T-helper 1 cell (primary cell): ENCODE data around the gene ANKRD42.
"Not testable (repeated sequence)": the region's sequence is repeated elsewhere in the genome, so short reads cannot be mapped to it uniquely, and the experiment has no call there.

Experiments
- DNase-seq, 5 donors: peaks; one replicate each; pipeline ENCODE4 v3.0.0-alpha.2; 2012 to 2020

Gene ANKRD42

DNA sequence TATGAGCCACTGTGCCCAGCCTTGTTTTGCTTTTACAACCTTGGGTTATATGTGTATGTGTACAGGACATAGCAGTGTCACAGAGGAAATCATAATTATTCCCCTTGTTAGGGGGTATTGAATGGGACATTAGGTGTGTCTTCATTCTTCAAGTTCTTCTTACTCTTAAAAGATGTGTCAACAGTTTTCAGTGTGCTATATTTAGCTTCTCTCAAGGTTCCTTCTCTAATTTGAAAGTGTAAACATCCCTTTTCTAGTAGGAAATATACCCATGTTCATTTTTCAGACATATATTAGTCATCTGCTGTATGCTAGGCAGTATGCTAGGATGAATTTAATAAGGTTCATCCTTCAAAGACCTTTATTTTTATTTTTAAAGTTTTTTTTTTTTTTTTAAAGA, 19.5 kb upstream of the ANKRD42 start:
- no peak for DNase-seq

DNA sequence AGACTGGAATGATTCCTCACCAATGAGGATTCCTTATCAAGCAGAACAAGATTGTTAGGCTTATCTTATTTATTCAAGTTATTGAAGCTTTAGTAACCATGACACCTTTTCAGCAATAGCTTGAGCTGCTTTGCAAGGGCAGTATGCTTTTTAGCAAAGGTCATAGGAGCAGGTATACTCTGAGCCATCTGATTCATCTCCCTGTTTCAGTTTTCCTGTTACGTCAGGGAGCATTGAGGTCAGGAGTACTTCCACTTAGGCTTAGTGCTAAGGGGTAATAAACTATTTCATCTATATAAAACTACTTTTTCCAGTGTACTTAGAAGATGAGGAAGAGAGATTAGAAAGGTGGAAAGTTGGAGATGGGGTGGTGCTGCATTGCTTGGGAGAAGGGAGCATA, 17.7 kb upstream of the ANKRD42 start:
- DNase-seq, result no peak

DNA sequence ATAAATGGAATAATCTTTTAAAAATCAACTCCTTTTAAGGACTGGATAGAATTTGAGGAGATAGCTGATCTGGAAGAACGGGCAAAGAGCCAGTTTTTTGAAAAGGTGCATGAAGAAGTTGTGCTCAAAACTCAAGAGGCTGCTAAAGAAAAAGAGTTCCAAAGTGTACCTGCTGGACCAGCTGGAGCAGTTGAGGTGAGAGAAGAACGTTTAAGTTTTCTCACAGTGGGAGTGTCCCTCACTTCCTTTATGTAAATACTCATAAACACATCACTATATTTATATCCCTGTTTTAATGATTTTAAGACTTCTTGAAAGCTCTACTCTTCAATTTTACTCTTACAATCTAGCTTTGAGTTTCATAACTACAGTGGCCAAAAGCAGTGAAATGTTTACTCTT, 11.7 kb upstream of the ANKRD42 start:
- no peak for DNase-seq

DNA sequence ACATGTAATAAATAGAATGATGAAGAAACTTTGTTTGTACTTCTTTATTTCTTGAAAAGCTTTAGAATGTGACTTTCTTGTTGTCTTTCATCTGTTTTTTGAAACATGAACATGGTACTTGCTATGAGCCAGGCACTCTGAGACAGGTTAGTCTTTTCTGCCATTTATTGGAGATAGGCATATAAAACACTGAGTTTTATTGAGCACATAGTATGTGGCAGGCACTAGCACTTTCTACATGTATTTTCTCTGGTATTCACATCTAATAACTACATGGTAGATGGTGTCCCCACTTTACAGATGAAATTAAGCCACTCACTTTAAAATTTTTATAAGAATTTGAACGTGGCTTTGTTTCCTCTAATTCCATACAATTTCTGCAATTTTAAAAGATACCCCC, 7.7 kb upstream of the ANKRD42 start:
- no peak for DNase-seq

DNA sequence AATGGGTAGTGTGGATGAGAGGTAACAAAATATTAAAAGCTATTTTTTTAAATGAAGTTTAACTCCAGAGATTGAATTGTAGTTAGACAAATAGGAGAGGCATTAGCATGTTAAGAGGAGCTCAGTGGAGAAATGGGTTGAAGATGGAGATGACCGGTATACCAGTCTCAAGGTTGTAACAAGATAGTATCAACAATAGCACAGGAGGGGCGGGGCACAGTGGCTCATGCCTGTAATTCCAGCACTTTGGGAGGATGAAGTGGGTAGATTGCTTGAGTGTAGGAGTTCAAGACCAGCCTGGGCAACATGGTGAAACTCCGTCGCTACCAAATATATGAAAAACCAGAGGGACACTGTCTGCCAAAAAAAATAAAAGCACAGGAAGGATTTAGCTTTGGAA, 6.0 kb upstream of the ANKRD42 start:
- no peak for DNase-seq

DNA sequence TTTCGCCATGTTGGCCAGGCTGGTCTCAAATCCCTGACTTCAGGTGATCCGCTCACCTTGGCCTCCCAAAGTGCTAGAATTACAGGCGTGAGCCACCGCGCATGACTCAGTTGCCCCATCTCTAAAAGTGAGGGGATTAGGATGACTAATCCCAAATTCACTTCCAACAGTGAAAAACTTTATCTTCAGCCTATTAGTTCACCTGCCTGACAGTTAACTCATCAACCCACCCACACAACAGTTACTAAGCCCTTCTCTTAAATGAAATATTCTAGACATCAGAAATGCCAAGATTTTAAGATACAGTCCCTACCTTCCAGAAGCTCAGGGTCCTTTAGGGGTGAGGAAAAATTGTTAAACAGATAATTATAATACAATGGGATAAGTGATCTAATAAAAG, 2.0 kb upstream of the ANKRD42 start:
- DNase-seq, result no peak

DNA sequence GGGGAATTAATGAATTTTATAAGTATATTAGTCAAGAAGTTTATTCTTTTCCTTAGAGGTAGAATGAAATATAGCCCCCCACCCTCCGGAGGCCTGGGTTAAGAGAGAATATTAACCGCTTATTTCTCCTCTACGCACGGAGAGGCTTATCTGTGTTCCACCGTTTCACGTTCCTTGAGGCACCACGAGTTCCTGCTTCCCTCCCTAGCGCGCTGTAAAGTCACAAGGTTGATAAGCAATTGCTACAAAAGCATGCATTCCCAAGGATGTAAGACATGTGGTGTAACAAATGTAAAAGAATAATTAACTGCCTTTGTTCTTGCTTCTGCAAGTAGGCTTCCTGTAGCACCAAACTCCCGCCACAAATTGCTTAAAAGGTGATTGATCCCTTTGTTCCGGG, 1.5 kb upstream of the ANKRD42 start:
- DNase-seq, result no peak

DNA sequence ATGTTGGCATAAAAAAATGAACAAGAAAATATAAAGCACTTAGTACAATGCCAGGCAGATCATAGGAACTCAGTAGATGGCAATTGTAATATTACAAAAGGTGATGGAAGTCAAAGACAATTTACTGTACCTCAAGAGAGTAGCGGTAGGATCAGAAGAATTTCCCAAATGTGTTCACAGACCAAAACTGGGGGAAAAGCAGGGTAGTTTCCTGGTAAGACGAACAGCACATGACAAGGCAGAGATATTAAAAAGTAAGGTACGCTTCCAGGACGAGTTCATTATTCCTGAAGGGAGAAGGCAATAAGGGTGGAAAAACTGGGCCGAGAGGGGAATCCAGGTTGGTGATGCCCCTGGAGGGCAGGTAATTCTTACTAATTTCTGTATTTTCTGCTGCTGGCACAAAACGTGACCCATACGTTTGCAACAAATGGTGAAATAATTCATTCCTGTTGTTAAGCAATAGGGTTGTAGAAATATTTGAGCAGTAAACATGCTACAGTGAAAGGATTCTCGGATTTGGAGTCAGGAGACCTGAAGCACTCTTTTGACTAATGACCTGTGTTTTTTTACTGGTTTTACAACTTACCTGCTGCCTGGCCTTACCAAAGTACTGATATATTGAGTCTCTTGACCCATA, 786 bp upstream of the ANKRD42 start:
- DNase-seq, result peak in 1 of 5 donors; percentile 4

DNA sequence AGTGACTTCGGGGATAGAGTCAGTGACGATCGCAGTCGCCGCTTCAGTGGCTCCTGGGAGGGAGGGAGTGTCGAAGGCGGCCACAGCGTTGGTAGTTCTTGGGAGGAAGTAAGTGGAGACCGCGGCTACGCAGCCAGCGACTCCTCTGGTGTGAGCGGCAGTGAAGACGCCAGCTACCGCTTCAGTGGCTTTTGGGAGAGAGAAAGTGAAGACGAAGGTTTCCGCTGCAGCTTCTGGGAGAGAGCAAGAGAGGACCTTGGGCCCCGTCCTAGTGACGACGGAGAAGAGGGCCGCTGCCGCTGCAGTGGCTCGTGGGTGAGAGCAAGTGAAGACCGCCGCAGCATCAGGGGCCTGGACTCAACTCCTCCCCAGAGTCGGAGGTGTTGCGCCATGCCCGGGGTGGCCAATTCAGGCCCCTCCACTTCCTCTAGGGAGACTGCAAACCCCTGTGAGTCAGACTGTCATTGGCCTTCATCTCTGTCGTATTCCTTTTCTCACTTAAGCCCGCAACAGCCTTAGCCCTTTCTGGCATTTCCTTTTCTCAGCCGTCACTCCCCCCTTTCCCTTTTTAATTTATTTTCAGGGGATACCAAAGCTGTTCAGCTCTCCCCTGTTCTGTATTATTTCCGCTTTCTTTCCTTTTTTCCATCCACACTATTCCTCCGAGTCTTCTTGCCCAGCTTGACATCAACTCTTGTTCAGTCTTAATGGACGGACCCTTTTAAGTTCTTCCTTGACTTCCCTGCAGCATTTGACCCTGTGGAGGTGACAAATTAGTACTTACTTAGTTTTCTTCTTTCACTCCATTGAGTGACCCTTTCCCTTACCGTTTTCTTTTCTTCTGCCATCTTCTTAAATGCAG, 1.0 kb downstream of the ANKRD42 start:
- peak; percentile 34 to 62 (median 55) for DNase-seq

DNA sequence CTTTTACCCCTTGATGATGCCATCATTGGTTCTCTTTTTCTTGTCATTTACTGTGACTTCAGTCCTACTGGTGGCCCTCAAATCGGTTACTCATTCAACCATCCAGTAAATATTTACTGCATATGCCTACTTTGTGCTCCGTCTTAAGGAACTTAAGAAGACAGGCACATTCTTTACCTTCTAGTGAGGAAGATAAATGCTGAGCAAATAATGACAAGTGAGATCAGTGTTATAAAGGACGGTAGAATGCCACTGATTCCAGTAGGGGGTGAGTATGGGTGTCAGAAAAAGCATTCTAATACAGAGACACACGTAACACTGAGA, 1.6 kb downstream of the ANKRD42 start:
- DNase-seq, result no peak

DNA sequence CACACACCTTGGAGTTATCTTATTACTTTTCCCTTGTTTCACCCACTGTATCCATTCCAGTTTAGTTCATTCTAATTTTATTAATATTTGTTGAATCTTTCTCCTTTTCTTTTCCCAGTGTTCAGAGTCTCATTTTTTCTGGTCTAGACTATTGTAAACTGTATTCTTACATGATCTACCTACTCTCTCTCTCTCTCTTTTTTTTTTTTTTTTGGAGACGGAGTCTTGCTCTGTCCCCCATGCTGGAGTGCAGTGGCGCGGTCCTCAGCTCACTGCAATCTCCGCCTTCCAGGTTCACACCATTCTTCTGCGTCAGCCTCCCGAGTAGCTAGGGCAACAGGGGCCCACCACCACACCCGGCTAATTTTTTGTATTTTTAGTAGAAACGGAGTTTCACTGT, 2.1 kb downstream of the ANKRD42 start:
- DNase-seq, result no peak

DNA sequence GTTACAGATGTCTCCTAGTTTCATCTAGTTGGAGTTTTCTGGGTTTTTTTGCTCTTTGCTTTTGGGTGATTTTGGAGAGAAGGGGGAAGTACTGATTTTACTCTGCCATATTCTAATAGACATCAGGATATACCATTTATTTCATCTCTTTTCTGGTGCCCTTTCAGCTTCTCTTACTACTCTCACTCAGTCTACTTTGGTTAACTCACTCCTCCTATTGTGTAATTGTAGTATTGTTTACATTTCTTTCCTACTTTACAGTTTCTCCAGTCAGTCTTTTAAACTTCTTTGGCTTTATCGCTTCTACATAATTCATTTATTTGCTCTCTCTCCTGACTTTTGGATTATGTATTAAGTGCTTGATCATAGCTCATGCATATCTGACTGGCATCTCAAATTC, 6.5 kb downstream of the ANKRD42 start:
- DNase-seq, result no peak

DNA sequence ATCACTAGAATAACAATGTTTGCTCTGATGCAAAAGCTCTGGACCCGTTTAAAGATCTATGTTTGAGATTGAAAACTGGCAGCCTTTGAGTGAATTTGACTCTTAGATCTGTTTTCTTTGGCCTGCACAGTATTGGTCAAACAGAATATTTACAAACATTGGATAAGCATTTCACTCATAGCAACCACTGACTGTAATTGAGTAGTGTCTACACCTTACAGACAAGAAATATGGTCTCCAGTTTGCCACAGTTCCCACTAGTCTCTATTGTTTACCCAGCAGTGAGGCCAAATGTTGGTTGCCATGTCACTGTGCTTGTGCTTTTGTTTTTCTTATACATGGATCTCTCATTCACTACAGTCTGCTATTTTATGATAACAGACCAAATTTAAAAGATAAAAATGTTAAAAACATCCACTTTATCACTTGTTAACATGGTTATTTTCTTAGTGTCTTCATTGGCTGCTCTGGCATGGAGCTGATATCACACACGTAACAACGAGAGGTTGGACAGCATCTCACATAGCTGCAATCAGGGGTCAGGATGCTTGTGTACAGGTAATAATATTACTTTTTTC, 12.2 kb downstream of the ANKRD42 start:
- DNase-seq, result no peak

DNA sequence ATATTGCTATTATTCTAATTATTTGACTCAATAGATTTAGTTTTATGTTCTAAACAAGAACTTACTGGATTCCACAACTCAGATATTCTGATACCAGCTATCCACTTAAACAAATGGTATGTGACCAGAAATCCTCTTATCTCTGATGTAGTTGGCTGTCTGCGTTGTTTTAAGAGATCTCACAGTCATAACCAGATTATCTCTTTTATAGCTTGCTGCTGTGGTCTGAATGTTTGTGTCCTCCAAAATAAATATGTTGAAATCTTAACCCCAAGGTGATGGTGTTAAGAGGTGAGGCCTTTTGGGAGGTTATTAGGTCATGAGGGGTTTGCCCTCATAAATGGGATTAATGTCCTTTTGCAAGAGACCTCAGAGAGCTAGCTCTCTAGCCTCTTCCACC, 12.7 kb downstream of the ANKRD42 start:
- no peak for DNase-seq

DNA sequence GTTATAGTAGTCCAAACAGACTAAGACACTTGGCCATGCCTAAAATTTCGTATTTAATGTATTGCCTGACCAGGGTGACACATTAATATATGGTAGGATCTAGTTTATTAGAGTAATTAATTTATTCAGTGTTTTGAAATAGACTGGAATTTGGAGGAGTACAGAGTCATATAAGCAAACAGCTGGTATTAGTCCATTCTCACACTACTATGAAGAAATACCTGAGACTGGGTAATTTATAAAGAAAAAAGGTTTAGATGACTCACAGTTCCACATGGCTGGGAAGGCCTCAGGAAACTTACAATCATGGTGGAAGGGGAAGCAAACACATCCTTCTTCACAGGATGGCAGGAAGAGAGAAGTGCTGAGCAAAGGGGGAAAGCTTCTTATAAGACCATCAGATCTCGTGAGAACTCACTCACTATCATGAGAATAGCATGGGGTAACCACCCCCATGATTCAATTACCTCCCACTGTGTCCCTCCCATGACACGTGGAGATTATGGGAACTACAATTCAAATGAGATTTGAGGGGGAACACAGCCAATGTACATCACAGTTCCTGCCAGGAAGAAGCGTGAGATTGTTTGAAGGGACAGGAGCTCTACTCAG, 13.4 kb downstream of the ANKRD42 start:
- DNase-seq, result not testable (repeated sequence)

DNA sequence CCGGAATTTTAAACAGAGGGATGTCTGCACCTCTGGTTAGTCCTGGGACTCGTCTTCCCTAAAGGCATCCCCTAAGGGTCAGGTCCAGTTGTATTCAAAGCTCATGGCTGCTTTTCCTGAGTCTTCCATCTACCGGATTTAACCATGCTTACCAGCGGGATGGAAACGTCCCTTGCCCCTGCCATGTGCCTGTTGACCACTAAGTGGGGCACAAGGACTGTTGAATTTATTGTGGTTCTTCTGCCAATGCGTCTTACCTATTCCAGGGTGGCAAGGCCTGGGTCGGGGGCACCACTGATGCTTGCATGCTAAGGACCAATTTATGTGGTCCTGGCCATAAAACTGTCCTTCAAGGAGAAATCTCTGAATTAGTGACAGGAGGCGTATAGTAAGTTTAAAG, 25.6 kb downstream of the ANKRD42 start:
- DNase-seq, result no peak

DNA sequence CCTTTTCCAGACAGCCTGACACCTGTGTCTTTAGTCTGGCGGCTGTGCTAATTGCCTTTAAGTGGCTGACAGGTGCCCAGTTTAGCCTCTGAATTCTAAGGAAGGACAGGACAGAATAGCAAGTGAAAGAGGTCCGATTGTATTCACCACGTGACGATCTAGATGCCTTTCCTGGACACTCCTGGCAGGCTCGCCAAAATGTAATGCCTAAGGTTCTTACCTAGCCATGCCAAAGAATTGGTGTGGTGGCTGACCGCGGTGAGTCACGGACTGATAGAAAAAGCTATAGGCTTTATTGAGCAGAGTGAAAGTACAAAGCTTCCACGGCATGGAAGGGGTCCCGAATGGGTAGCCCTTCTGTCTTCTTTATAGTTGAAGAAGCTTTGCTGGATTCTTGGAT, 26.7 kb downstream of the ANKRD42 start:
- DNase-seq, result no peak

DNA sequence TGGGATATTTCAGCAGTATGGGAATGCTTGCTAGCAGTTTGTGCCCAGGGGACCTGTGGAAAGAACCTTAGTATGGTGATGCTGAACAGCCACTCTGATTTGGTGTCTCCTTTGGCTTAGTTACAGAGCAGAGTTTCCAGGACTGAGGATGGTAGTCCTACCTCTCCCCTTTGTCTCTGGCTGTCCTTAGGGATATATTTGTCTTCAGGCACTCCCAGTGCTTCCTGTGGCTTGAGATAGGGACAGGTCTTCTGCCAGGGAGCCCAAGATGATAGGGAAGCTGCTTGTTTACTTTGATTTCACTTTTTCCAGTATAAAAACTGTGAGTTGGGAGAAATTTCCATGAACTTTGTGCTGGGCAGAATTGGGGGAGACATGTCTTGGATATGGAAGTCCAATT, 28.2 kb downstream of the ANKRD42 start:
- DNase-seq, result no peak

DNA sequence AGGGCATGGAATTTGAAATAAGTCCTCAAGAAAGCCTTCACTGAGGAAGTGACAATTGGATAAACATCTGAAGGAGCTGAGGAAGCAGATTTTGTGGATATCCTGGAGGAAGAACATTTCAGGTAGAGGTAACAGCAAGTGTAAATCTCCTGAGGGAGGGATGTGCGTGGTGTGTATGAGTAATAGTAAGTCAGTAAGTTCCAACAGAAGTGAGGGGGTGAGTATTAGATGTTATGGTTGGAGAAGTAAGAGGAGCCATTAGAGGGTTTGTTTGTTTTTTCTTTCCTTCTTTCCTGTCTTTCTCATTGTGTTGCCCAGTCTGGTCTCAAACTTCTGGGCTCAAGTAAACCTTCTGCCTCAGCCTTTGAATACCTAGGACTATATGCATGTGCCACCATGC, 29.0 kb downstream of the ANKRD42 start:
- no peak for DNase-seq

DNA sequence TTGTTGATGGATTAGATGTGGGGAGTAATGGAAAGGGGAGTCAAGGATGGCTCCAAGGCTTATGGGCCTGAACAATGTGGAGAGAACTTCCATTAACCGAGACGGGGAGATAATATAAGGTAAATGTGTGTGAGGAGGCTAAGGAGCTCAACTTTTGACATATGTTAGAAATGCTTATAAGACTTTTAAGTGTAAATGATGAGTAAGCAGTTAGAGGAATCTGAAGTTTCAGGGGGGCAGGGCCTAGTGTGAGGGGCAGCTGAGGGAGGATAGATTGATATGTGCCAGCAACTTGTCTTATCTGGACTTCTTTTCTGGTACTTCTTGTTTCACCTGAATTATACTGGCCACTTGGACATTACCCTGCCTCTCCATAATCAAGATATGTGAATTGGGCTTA, 29.9 kb downstream of the ANKRD42 start:
- DNase-seq, result no peak

DNA sequence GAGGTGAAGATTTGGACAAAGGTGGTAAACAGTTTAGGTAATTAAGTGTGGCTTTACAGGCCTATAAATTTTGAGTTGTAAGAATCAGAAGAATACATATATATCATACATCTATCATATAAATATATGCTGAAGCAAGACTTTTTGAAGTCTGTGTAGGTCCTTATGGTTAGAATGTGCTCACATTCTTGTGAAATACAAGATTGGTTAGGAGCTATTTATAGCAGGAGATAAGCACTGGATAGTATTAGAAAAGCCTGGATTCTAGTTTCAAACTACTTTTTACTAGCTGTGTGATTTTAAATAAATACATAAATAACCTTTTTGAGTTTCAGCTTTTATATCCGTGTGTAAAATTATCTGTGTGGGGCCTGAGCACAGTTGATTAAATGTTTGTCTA, 42.3 kb downstream of the ANKRD42 start:
- DNase-seq, result no peak

DNA sequence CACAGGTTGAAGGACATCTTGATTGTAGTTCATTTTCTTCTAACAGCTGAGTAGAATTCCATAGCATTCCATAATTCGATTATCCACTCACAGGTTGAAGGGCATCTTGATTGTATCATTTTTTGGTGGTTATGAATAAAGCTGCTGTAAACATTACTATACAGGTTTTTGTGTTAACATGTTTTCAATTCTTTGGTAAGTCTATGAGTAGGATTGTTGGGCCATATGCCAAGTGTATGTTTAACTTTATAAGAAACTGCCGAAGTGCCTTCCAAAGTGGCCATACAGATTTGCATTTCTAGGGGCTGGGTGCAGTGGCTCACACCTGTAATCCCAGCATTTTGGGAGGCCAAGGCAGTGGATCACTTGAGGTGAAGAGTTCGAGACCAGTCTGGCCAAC, 44.6 kb downstream of the ANKRD42 start:
- DNase-seq, result no peak

DNA sequence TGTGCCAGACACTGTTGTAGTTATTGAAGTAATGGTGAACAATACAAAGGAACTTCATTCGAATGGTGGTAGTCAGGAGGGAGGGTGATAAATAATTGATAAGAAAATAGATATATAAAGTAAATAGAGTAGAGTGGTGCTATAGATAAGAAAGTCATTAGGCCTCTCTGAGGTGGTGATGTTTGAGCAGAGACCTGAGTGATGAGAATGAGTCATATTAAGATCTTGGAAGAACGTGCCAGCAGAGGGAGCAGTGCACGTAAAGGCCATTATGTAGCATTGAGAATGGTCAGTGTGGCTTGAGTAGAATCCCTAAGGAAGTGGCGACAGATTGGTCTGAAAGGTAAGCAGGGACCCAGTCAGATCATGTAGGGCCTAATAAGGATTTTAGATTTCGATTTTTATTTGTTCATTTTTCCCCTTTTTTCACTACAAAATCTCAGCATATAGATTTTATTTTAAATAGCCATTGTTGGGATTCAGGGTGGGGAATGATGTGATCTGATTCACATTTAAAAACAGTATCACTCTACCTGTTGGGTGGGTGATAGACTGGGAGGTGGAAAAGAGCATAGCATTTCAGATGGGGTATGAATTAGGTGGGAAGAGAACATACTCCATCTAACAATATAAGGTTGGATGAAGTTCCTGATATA, 47.9 kb downstream of the ANKRD42 start:
- DNase-seq, result no peak
